ENCODE results near the gene FFAR3. TPM values are rescaled to one million over a fixed set of nuclear protein-coding genes. Genes with fewer than 3 reads are reported as not detected.

Gene FFAR3
- total and polyA plus RNA-seq, 2 of the 13 experiments (the other 11 are each of a cell fraction or from before 2014, with no cell fraction given), result not detected

GRCh38 chr19:35318679-35319448 is 39.4 kb upstream of the FFAR3 start (continued):
- TF ChIP-seq, protein P1, sequence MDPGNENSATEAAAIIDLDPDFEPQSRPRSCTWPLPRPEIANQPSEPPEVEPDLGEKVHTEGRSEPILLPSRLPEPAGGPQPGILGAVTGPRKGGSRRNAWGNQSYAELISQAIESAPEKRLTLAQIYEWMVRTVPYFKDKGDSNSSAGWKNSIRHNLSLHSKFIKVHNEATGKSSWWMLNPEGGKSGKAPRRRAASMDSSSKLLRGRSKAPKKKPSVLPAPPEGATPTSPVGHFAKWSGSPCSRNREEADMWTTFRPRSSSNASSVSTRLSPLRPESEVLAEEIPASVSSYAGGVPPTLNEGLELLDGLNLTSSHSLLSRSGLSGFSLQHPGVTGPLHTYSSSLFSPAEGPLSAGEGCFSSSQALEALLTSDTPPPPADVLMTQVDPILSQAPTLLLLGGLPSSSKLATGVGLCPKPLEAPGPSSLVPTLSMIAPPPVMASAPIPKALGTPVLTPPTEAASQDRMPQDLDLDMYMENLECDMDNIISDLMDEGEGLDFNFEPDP (CRISPR knock-in tag; conservative IDR thresholded peaks at IDR 0.05), result no peak
- peak; percentile 59 for TF ChIP-seq ARID5B (CRISPR knock-in tag; IDR thresholded peaks at IDR 0.05)
- peak; percentile 28; the same call in 1 of the 2 replicates for TF ChIP-seq ZFY (CRISPR knock-in tag; IDR thresholded peaks at IDR 0.05)
- TF ChIP-seq FIP1L1 (IDR thresholded peaks at IDR 0.05; ENCODE audit: borderline replicate concordance, insufficient read depth, low read depth, low read length), result no peak
- 0 out of 2 replicates have a peak, but pooled peaks have one; percentile 17 for TF ChIP-seq ZFP91 (CRISPR knock-in tag; IDR thresholded peaks at IDR 0.05; ENCODE audit: borderline replicate concordance)
- no peak for TF ChIP-seq NCOR1 (IDR thresholded peaks at IDR 0.05; ENCODE audit: borderline replicate concordance, low read length)
- TF ChIP-seq, protein P2, sequence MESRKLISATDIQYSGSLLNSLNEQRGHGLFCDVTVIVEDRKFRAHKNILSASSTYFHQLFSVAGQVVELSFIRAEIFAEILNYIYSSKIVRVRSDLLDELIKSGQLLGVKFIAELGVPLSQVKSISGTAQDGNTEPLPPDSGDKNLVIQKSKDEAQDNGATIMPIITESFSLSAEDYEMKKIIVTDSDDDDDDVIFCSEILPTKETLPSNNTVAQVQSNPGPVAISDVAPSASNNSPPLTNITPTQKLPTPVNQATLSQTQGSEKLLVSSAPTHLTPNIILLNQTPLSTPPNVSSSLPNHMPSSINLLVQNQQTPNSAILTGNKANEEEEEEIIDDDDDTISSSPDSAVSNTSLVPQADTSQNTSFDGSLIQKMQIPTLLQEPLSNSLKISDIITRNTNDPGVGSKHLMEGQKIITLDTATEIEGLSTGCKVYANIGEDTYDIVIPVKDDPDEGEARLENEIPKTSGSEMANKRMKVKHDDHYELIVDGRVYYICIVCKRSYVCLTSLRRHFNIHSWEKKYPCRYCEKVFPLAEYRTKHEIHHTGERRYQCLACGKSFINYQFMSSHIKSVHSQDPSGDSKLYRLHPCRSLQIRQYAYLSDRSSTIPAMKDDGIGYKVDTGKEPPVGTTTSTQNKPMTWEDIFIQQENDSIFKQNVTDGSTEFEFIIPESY (CRISPR knock-in tag; IDR thresholded peaks at IDR 0.05), result 0 out of 2 replicates have a peak, but pooled peaks have one; percentile 29
- no peak for TF ChIP-seq MTF1 (CRISPR knock-in tag; IDR thresholded peaks at IDR 0.05)
- no peak for TF ChIP-seq NR3C1 (CRISPR knock-in tag; IDR thresholded peaks at IDR 0.05)
- TF ChIP-seq ZNF776 (CRISPR knock-in tag; IDR thresholded peaks at IDR 0.05), result no peak
- TF ChIP-seq, protein P3, sequence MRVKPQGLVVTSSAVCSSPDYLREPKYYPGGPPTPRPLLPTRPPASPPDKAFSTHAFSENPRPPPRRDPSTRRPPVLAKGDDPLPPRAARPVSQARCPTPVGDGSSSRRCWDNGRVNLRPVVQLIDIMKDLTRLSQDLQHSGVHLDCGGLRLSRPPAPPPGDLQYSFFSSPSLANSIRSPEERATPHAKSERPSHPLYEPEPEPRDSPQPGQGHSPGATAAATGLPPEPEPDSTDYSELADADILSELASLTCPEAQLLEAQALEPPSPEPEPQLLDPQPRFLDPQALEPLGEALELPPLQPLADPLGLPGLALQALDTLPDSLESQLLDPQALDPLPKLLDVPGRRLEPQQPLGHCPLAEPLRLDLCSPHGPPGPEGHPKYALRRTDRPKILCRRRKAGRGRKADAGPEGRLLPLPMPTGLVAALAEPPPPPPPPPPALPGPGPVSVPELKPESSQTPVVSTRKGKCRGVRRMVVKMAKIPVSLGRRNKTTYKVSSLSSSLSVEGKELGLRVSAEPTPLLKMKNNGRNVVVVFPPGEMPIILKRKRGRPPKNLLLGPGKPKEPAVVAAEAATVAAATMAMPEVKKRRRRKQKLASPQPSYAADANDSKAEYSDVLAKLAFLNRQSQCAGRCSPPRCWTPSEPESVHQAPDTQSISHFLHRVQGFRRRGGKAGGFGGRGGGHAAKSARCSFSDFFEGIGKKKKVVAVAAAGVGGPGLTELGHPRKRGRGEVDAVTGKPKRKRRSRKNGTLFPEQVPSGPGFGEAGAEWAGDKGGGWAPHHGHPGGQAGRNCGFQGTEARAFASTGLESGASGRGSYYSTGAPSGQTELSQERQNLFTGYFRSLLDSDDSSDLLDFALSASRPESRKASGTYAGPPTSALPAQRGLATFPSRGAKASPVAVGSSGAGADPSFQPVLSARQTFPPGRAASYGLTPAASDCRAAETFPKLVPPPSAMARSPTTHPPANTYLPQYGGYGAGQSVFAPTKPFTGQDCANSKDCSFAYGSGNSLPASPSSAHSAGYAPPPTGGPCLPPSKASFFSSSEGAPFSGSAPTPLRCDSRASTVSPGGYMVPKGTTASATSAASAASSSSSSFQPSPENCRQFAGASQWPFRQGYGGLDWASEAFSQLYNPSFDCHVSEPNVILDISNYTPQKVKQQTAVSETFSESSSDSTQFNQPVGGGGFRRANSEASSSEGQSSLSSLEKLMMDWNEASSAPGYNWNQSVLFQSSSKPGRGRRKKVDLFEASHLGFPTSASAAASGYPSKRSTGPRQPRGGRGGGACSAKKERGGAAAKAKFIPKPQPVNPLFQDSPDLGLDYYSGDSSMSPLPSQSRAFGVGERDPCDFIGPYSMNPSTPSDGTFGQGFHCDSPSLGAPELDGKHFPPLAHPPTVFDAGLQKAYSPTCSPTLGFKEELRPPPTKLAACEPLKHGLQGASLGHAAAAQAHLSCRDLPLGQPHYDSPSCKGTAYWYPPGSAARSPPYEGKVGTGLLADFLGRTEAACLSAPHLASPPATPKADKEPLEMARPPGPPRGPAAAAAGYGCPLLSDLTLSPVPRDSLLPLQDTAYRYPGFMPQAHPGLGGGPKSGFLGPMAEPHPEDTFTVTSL (CRISPR knock-in tag; IDR thresholded peaks at IDR 0.05; ENCODE audit: borderline replicate concordance), result no peak
- no peak for TF ChIP-seq NFE2L1 (CRISPR knock-in tag; IDR thresholded peaks at IDR 0.05; ENCODE audit: borderline replicate concordance)
